Measurements from ENCODE around the gene MFAP4. TPM values are rescaled to one million over a fixed set of nuclear protein-coding genes. Genes with fewer than 3 reads are reported as not detected.
"Not testable (repeated sequence)": the region's sequence is repeated elsewhere in the genome, so short reads cannot be mapped to it uniquely, and the experiment has no call there.

The MFAP4 gene
- total RNA-seq, 2 donors from 2014 or later, result 0.44 to 0.82 TPM

GRCh38 chr17:19357351-19357750 lies 29.6 kb downstream of the MFAP4 start:
- Mint-ChIP-seq H3K9me3 (no peaks in the 10 kb centered on the region), H3K4me3 (no peak overlapping the region), H3K4me1 (ENCODE audit: low read depth) (peaks cover 9% of the 10 kb centered on the region), H3K27me3 (ENCODE audit: low read depth) (peaks cover 17% of the 10 kb centered on the region), H3K36me3 (ENCODE audit: insufficient read depth in 2 of 2) (no peaks in the 10 kb centered on the region), H3K27ac (no peak overlapping the region)
- ATAC-seq (replicated peaks in 1 of 2) (no peak), DNase-seq (no peak)

GRCh38 chr17:19354748-19355147 lies 32.2 kb downstream of the MFAP4 start:
- peaks cover 11% of the 10 kb centered on the region for H3K27me3 Mint-ChIP-seq (ENCODE audit: low read depth)
- no peak overlapping the region for H3K27ac Mint-ChIP-seq
- H3K4me1 Mint-ChIP-seq (ENCODE audit: low read depth), result no peaks in the 10 kb centered on the region
- no peak overlapping the region for H3K4me3 Mint-ChIP-seq
- no peaks in the 10 kb centered on the region for H3K9me3 Mint-ChIP-seq
- no peak for DNase-seq
- ATAC-seq (replicated peaks in 1 of 2), result no peak
- H3K36me3 Mint-ChIP-seq (ENCODE audit: insufficient read depth in 2 of 2), result no peaks in the 10 kb centered on the region

- not testable (repeated sequence) for H3K9me3 Mint-ChIP-seq; H3K27ac Mint-ChIP-seq; ATAC-seq (replicated peaks in 1 of 2); H3K36me3 Mint-ChIP-seq (ENCODE audit: insufficient read depth in 2 of 2); H3K4me1 Mint-ChIP-seq (ENCODE audit: low read depth); DNase-seq; H3K4me3 Mint-ChIP-seq
- peaks cover 11% of the 10 kb centered on the region for H3K27me3 Mint-ChIP-seq (ENCODE audit: low read depth)
Observed at GRCh38 chr17:19353401-19353800, 33.6 kb downstream of the MFAP4 start.

- Mint-ChIP-seq H3K4me1 (ENCODE audit: low read depth) (no peaks in the 10 kb centered on the region), H3K27me3 (ENCODE audit: low read depth) (no peaks in the 10 kb centered on the region), H3K9me3 (no peaks in the 10 kb centered on the region), H3K4me3 (no peak overlapping the region), H3K27ac (no peak overlapping the region), H3K36me3 (ENCODE audit: insufficient read depth in 2 of 2) (no peaks in the 10 kb centered on the region)
- DNase-seq (no peak), ATAC-seq (replicated peaks in 1 of 2) (no peak)
Observed at GRCh38 chr17:19348806-19349205, 38.2 kb downstream of the MFAP4 start.

- H3K9me3 Mint-ChIP-seq, result no peaks in the 10 kb centered on the region
- H3K4me3 Mint-ChIP-seq, result no peak overlapping the region
- H3K36me3 Mint-ChIP-seq (ENCODE audit: insufficient read depth in 2 of 2), result no peaks in the 10 kb centered on the region
- no peak for ATAC-seq (replicated peaks in 1 of 2)
- no peak for DNase-seq
- no peaks in the 10 kb centered on the region for H3K27me3 Mint-ChIP-seq (ENCODE audit: low read depth)
- no peaks in the 10 kb centered on the region for H3K4me1 Mint-ChIP-seq (ENCODE audit: low read depth)
- H3K27ac Mint-ChIP-seq, result no peak overlapping the region
Observed at GRCh38 chr17:19348081-19348650, 38.8 kb downstream of the MFAP4 start.

GRCh38 chr17:19347323-19348080 lies 39.5 kb downstream of the MFAP4 start:
- H3K4me3 Mint-ChIP-seq, result no peak overlapping the region
- no peaks in the 10 kb centered on the region for H3K36me3 Mint-ChIP-seq (ENCODE audit: insufficient read depth in 2 of 2)
- ATAC-seq (replicated peaks in 1 of 2), result no peak
- no peak overlapping the region for H3K27ac Mint-ChIP-seq
- H3K9me3 Mint-ChIP-seq, result no peaks in the 10 kb centered on the region
- DNase-seq, result no peak
- H3K4me1 Mint-ChIP-seq (ENCODE audit: low read depth), result no peaks in the 10 kb centered on the region
- H3K27me3 Mint-ChIP-seq (ENCODE audit: low read depth), result no peaks in the 10 kb centered on the region

- H3K4me1 Mint-ChIP-seq (ENCODE audit: low read depth), result no peaks in the 10 kb centered on the region
- H3K9me3 Mint-ChIP-seq, result no peaks in the 10 kb centered on the region
- H3K27ac Mint-ChIP-seq, result no peak overlapping the region
- H3K36me3 Mint-ChIP-seq (ENCODE audit: insufficient read depth in 2 of 2), result no peaks in the 10 kb centered on the region
- DNase-seq, result no peak
- no peak for ATAC-seq (replicated peaks in 1 of 2)
- H3K4me3 Mint-ChIP-seq, result no peak overlapping the region
- H3K27me3 Mint-ChIP-seq (ENCODE audit: low read depth), result peaks cover 5% of the 10 kb centered on the region
Observed at GRCh38 chr17:19346351-19347255, 40.4 kb downstream of the MFAP4 start.

GRCh38 chr17:19345486-19346350 lies 41.3 kb downstream of the MFAP4 start:
- DNase-seq, result no peak
- H3K4me1 Mint-ChIP-seq (ENCODE audit: low read depth), result no peaks in the 10 kb centered on the region
- no peak for ATAC-seq (replicated peaks in 1 of 2)
- H3K27me3 Mint-ChIP-seq (ENCODE audit: low read depth), result peaks cover 14% of the 10 kb centered on the region
- no peaks in the 10 kb centered on the region for H3K36me3 Mint-ChIP-seq (ENCODE audit: insufficient read depth in 2 of 2)
- H3K27ac Mint-ChIP-seq, result no peak overlapping the region
- no peak overlapping the region for H3K4me3 Mint-ChIP-seq
- H3K9me3 Mint-ChIP-seq, result no peaks in the 10 kb centered on the region

- ATAC-seq (replicated peaks in 1 of 2), result no peak
- Mint-ChIP-seq H3K27me3 (ENCODE audit: low read depth) (peaks cover 16% of the 10 kb centered on the region), H3K27ac (no peak overlapping the region), H3K9me3 (no peaks in the 10 kb centered on the region), H3K4me3 (no peak overlapping the region), H3K36me3 (ENCODE audit: insufficient read depth in 2 of 2) (no peaks in the 10 kb centered on the region), H3K4me1 (ENCODE audit: low read depth) (no peaks in the 10 kb centered on the region)
- no peak for DNase-seq
Observed at GRCh38 chr17:19345067-19345460, 41.9 kb downstream of the MFAP4 start.

GRCh38 chr17:19344311-19345066 lies 42.5 kb downstream of the MFAP4 start:
- no peaks in the 10 kb centered on the region for H3K9me3 Mint-ChIP-seq
- H3K27ac Mint-ChIP-seq, result no peak overlapping the region
- no peaks in the 10 kb centered on the region for H3K36me3 Mint-ChIP-seq (ENCODE audit: insufficient read depth in 2 of 2)
- H3K27me3 Mint-ChIP-seq (ENCODE audit: low read depth), result peaks cover 17% of the 10 kb centered on the region
- ATAC-seq (replicated peaks in 1 of 2) (no peak), DNase-seq (no peak)
- H3K4me3 Mint-ChIP-seq, result no peak overlapping the region
- H3K4me1 Mint-ChIP-seq (ENCODE audit: low read depth), result no peaks in the 10 kb centered on the region

GRCh38 chr17:19343671-19344151 lies 43.3 kb downstream of the MFAP4 start:
- ATAC-seq (replicated peaks in 1 of 2) (no peak), DNase-seq (no peak)
- H3K36me3 Mint-ChIP-seq (ENCODE audit: insufficient read depth in 2 of 2), result no peaks in the 10 kb centered on the region
- no peak overlapping the region for H3K4me3 Mint-ChIP-seq
- H3K27me3 Mint-ChIP-seq (ENCODE audit: low read depth), result peaks cover 25% of the 10 kb centered on the region
- H3K27ac Mint-ChIP-seq, result no peak overlapping the region
- no peaks in the 10 kb centered on the region for H3K4me1 Mint-ChIP-seq (ENCODE audit: low read depth)
- no peaks in the 10 kb centered on the region for H3K9me3 Mint-ChIP-seq

- H3K4me1 Mint-ChIP-seq (ENCODE audit: low read depth), result no peaks in the 10 kb centered on the region
- no peak overlapping the region for H3K27ac Mint-ChIP-seq
- ATAC-seq (replicated peaks in 1 of 2) (no peak), DNase-seq (no peak)
- no peaks in the 10 kb centered on the region for H3K9me3 Mint-ChIP-seq
- H3K4me3 Mint-ChIP-seq, result no peak overlapping the region
- H3K36me3 Mint-ChIP-seq (ENCODE audit: insufficient read depth in 2 of 2), result no peaks in the 10 kb centered on the region
- H3K27me3 Mint-ChIP-seq (ENCODE audit: low read depth), result peaks cover 27% of the 10 kb centered on the region
Observed at GRCh38 chr17:19343256-19343630, 43.7 kb downstream of the MFAP4 start.
